Stimulated activated CD8-positive, alpha-beta memory T cell treated with anti-CD3 and anti-CD28 coated beads, Interleukin-7, amount 100 ng/mL, for 1 hour (primary cell): Measurements from ENCODE around the gene KPNA6.
A peak's percentile ranks its signal among the peaks of the same experiment; 100 is the strongest.
"Not testable (repeated sequence)": the region's sequence is repeated elsewhere in the genome, so short reads cannot be mapped to it uniquely, and the experiment has no call there.

Source experiments
- DNase-seq, 2 donors: peaks; one replicate each; pipeline ENCODE4 v3.0.0-alpha.2; 2020; ENCODE audit warnings: low read depth in 2 of 2

KPNA6 gene

GRCh38 chr1:32142446-32143301 is 34.8 kb downstream of the KPNA6 start:
- DNase-seq: no peak

GRCh38 chr1:32143302-32143695 is 35.4 kb downstream of the KPNA6 start:
- DNase-seq: not testable (repeated sequence)

GRCh38 chr1:32144033-32144432 is 36.2 kb downstream of the KPNA6 start:
- DNase-seq: no peak

GRCh38 chr1:32147799-32148198 is 39.9 kb downstream of the KPNA6 start:
- not testable (repeated sequence) for DNase-seq

DNA sequence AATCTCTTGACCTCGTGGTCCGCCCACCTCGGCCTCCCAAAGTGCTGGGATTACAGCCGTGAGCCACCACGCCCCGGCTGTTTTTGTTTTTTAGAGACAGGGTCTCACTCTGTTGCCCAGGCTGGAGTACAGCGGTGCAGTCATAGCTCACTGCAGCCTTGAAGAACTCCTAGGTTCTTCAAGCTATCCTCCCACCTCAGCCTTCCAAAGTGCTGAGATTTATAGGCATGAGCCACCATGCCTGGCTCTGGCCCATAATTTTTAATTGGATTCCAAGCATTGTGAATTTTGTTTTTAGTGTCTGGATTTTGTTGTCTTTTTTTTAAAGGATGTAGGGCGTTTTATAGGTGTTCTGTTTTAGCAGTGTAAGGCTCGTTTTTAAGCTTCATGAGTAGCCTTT is 43.0 kb downstream of the KPNA6 start:
- no peak for DNase-seq

GRCh38 chr1:32151319-32151787 is 43.5 kb downstream of the KPNA6 start:
- DNase-seq: no peak

DNA sequence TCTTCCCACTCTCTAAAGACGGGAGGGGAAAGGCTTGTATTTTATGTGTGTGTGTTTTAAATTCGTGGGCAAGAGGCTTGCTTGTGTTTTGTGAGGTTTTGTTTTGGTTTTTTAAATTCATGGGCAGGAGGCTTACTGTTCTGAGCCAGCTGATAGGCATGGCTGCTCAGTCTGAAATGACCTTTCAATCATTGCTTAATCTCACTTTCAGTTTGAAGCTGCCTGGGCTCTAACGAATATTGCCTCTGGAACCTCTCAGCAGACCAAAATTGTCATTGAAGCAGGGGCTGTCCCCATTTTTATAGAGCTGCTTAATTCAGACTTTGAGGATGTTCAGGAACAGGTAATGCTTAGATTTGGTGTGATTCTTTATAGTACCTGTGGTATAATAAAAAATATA is 51.3 kb downstream of the KPNA6 start:
- no peak for DNase-seq

GRCh38 chr1:32163405-32163804 is 55.5 kb downstream of the KPNA6 start:
- no peak for DNase-seq

GRCh38 chr1:32165633-32166032 is 57.8 kb downstream of the KPNA6 start:
- not testable (repeated sequence) for DNase-seq

GRCh38 chr1:32170991-32171390 is 63.1 kb downstream of the KPNA6 start:
- no peak for DNase-seq

DNA sequence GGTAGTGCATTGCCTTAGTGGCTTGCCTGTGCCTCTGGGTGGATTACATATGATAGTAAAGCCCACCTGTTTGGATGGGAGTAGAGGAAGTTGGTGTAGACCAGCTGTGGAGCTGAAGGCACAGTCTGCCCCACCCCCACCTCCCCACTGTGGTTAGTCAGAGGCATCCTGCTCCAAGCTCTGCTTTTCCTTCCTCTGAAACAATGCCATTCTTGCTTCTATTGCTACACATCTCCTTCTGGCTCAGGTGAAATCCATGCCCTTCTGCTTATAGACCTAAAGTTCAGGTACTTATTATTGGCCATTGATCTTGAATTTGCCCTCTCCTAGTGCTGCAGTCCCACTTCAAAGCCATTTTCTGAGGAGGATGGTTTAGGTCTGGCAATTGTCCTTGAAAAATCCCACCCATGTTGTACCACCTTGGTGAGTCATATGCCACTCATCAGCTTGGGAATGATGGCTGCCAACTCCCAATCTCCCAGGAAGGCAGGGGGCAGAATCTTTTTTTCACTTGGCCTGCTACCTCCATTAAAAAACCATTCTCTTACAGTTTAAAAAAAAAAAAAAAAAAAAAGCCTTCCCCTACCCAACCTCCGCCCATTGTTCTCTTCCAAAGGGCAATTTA is 64.9 kb downstream of the KPNA6 start:
- no peak for DNase-seq

DNA sequence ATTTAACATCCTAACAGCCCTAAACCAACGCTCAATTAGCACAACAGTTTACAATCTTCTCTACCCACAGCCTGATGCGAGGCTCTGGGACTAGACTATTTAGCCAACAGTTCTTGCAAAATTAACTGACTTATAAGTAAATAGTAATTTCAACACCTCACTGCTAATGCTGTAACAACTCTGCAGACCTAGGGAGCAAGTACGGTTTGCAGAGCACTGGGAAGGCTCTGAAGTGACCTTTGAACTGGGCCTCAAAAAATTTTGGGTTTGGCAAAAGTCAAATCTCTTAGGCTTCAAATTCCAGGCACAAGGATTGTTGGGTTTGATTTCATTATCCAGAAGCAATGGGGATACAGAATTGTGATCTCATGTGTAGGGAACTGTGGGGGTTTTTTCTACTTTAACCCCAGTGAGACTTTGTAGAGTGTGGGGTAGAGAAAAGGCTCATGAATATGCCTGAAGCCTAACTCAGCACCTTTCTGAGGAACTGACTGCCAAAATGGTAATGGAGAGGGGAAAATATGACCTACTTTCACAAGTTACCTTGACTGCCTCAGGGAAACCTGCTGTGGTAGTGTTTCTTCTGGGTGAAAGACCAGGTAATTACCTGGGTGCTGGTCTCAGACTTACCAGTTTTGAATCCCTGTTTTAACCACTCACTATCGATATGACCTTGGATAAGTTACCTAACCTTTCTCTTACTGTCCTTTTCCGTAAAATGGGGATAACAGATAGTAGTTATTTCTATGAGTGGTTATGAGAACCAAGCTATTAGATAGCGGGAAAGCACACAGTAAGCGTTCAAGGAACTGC is 70.7 kb downstream of the KPNA6 start:
- DNase-seq: no peak

- DNase-seq: no peak
Measured at GRCh38 chr1:32179193-32179442, 71.3 kb downstream of the KPNA6 start.

- peak; percentile 73 to 74 for DNase-seq
Measured at GRCh38 chr1:32179443-32180185, 71.8 kb downstream of the KPNA6 start, which contains the start of gene TXLNA. Gene TXLNA (plus strand): TSS chr1:32179675. CDS start chr1:32180346, 671 bp downstream.

DNA sequence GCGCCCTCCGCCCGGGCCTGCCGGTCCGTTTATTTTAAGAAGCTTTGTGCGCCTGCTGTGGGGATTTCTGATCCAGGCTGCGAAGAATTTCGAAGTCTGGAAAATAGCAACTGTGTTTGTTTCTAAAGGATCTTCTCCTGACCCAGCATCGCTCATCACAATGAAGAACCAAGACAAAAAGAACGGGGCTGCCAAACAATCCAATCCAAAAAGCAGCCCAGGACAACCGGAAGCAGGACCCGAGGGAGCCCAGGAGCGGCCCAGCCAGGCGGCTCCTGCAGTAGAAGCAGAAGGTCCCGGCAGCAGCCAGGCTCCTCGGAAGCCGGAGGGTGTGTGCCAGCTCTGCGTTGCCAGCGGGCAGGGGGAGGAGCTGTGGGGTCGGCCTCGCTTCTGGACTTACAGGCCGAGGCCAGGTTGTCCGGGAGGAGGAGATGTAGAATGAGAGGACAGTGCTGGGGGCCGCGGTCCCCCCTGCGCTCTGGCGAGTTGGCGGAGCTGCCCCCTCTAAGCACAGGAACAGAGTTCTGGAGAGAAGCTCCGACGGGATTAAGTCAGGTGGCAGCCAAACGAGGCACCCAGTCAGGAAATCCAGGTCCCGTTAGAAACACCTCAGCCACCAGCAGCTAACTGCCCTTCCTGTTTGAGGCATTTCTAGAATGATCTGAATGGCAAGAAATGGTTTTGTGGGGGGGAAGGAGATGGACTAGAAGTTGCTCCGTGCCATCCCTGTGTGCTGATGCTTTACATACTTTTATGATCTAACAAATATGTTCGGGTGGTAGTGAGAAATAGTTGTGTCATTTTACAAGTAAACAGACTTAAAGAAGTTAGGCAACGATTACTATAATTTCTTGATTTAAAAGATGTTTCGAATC is 72.6 kb downstream of the KPNA6 start:
- DNase-seq: no peak

GRCh38 chr1:32181065-32181464 is 73.2 kb downstream of the KPNA6 start:
- no peak for DNase-seq

DNA sequence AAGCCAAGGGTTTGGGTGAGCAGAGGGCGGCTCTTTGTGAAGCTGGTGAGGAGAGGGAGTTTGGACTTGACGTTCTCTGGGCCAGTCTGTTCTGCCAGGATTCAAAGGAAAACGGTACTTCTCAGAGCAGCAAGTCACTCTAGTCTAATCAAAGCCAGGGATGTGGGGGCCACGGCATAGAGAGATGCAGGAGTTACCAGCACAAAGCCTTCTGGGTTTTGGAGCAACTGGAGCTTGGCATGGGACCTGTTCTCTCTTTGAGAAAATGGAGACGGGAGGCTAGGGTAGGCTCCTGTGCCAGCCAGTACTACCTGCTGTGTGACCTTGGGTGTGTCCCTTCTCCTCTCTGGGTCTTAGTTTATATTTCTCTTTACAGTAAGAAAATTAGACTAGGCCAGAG is 73.7 kb downstream of the KPNA6 start:
- no peak for DNase-seq

DNA sequence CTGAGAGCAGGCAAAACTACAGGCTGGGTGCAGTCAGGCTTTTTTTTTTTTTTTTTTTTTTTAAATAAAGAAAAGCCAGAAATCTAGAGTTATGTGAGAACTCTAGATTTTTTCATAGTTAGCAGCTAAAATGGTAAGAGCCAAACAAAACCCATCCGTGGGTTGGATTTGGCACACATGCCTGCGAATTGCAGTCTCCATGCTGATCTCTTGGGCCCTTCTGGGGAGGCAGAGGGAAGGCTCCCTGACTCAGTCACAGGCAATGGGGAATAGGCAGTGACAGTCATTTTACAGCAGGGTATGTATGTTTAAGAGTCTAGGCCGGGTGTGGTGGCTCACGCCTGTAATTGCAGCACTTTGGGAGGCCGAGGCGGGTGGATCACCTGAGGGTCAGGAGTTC is 74.2 kb downstream of the KPNA6 start:
- DNase-seq: no peak

GRCh38 chr1:32184650-32185049 is 76.8 kb downstream of the KPNA6 start:
- DNase-seq: no peak

DNA sequence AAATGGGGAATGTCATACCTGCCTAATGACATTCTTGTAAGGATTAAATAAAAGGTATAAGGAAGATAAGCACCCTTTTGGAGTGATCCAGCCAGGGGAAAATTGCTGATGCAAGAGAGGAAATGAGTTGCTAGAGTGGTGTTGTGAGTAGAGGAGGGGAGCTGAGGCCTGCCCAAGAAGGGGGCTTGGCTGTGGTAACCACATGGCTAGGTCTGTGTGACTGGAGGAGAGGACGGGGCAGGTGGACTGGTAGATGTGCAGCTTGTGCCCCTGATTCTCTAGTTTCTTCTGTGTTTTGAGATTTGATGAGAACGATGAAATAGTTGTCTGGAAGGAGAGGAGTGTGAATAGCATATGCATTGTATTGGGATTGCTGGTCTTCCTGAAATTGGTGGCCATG is 78.2 kb downstream of the KPNA6 start:
- DNase-seq: no peak

DNA sequence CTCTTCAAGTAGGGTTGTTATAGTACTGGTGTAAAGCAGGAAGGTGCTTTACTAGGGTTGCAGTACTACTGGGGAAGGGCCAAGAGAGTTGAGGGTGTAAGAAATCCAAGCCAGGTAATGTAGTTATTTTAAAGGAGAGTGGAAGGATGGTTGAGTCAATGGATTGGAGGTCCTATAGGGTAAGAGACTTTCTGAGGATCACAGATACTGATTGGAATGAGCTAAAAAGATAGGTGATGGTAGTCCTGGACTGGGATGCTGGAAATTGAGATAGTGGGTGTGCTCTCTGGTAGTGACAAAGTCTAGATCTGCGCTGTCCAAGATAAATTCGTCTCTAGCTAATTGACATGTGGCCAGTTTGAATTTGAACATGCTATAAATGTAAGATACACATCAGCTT is 78.6 kb downstream of the KPNA6 start:
- no peak for DNase-seq
